ENCODE measurements around the gene CRABP2.

DNA sequence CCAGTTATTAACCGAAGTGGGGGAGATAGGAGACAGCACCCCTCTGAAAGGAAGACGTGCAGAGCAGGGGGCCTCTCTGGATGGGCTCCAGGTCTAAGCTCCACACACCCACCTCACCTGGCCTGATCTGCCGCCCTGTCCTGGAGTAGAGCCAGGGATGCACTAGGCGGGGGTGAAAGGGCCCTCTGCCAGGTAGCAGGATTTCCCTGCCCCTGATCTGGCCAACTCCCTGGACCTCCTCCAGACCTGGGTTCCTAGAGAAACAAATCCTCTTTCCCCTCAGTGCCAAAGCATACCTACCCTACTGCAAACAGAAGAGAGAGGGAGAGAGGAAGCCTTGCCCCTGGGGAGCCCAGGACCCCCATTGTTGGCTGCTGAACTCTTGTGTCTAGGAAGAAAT lies 2.0 kb downstream of the CRABP2 start:
- TF ChIP-seq, protein P1, sequence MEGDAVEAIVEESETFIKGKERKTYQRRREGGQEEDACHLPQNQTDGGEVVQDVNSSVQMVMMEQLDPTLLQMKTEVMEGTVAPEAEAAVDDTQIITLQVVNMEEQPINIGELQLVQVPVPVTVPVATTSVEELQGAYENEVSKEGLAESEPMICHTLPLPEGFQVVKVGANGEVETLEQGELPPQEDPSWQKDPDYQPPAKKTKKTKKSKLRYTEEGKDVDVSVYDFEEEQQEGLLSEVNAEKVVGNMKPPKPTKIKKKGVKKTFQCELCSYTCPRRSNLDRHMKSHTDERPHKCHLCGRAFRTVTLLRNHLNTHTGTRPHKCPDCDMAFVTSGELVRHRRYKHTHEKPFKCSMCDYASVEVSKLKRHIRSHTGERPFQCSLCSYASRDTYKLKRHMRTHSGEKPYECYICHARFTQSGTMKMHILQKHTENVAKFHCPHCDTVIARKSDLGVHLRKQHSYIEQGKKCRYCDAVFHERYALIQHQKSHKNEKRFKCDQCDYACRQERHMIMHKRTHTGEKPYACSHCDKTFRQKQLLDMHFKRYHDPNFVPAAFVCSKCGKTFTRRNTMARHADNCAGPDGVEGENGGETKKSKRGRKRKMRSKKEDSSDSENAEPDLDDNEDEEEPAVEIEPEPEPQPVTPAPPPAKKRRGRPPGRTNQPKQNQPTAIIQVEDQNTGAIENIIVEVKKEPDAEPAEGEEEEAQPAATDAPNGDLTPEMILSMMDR (IDR thresholded peaks at IDR 0.05) = no peak
- TF ChIP-seq EZH2phosphoT487 (IDR thresholded peaks at IDR 0.05) = no peak
